Measurements from ENCODE around the gene FGF4. TPM values are rescaled to one million over a fixed set of nuclear protein-coding genes. Genes with fewer than 3 reads are reported as not detected.

Gene FGF4
- total and polyA plus RNA-seq, 12 donors = not detected

DNA sequence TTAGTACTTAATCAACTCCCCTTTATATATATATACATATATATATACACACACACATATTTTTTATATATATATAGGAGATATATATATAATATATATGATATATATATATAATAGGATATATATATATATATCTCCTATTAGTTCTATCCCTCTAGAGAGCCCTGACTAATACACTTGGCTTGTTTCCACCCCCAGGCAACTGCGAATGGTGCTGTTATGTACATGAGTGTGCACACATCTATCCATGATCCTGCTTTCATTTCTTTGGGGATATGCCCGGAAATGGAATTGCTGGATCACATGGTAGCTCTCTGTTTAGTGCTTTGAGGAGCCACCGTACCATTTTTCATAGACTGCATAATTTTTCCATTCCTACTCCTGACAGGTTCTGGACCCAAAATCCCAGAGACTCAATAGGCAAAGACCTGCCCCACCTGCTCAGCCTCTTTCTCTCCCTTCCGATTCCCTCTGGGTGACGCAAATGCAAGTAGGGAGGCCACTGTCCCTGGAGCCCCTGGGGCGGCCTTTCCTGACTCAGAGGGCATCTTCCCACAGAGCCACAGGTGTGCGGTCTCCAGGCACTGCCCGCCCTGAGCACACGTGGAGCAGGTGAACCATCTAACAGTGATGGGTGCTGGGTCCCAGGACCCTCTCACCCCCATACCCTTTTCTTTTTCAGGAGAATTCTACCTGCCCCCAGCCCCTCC lies 32.1 kb upstream of the FGF4 start:
- 80 to 90% (median 88%) methylated on average over 9 of the region's 9 CpGs for WGBS, 4 donors
- Histone ChIP-seq H3K4me1 (replicated peaks in 1 of 2) (no peaks in the 10 kb centered on the region), H3K27me3 (no peaks in the 10 kb centered on the region), H3K9me3 (replicated peaks in 1 of 3) (no peaks in the 10 kb centered on the region), H3K27ac (no peak overlapping the region), H3K36me3 (replicated peaks in 1 of 2) (no peaks in the 10 kb centered on the region), H3K4me3 (no peak overlapping the region)
- TF ChIP-seq POLR2A (IDR thresholded peaks at IDR 0.05) = no peak
- TF ChIP-seq, protein P1, sequence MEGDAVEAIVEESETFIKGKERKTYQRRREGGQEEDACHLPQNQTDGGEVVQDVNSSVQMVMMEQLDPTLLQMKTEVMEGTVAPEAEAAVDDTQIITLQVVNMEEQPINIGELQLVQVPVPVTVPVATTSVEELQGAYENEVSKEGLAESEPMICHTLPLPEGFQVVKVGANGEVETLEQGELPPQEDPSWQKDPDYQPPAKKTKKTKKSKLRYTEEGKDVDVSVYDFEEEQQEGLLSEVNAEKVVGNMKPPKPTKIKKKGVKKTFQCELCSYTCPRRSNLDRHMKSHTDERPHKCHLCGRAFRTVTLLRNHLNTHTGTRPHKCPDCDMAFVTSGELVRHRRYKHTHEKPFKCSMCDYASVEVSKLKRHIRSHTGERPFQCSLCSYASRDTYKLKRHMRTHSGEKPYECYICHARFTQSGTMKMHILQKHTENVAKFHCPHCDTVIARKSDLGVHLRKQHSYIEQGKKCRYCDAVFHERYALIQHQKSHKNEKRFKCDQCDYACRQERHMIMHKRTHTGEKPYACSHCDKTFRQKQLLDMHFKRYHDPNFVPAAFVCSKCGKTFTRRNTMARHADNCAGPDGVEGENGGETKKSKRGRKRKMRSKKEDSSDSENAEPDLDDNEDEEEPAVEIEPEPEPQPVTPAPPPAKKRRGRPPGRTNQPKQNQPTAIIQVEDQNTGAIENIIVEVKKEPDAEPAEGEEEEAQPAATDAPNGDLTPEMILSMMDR (IDR thresholded peaks at IDR 0.05) = no peak
- intact Hi-C loops (cut with DNase I) = no loop called here
- DNase-seq = no peak

DNA sequence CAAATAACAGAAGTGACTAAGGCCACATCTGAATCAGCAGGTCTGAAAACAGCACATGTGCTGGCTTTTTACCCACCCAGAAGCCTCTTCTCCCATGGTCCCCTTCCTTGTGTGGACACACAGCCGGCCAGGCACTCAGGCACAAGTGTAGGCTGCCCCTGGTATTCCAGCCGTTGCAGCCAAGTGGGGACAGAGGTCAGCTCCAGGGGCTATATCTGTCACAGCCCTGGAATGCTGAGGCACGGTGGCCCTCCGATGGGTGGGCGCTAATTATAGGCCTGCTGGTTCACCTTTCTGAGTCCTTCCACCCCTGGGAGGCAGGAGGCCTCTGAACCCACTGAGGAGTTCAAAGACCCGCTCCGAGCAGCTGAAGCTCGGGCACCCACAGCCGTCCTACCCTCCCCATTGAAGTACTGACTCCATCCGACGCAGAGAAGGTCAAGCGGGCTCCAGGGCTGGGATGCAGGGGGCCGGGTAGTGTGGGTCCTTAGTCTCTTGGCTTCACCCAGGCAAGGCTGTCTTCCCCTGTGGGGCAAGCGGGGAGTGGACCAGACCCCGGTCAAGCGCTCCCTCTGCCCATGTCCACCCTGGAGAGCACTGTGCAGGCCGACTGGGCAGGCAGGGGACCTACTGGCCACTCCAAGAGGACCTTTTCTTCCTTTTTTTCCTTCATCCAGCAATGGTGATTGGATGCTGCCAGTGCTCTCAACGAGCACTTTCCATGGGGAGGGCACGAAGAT lies 29.8 kb upstream of the FGF4 start:
- Histone ChIP-seq H3K9me3 (replicated peaks in 1 of 3) (no peaks in the 10 kb centered on the region), H3K4me1 (replicated peaks in 1 of 2) (no peaks in the 10 kb centered on the region), H3K4me3 (no peak overlapping the region), H3K27me3 (no peaks in the 10 kb centered on the region), H3K27ac (no peak overlapping the region), H3K36me3 (replicated peaks in 1 of 2) (no peaks in the 10 kb centered on the region)
- no peak for TF ChIP-seq POLR2A (IDR thresholded peaks at IDR 0.05)
- TF ChIP-seq, protein P1 (IDR thresholded peaks at IDR 0.05) = no peak
- DNase-seq = no peak
- 71 to 80% (median 72%) methylated on average over 3 to 19 of the region's 19 CpGs for WGBS, 4 donors
- intact Hi-C loops (cut with DNase I) = loop anchor here in 1 of 2 donors (5.0 kb wide), 1 partner anchor 118 kb away; no protein-coding TSS in a partner anchor

- Histone ChIP-seq H3K36me3 (replicated peaks in 1 of 2) (no peaks in the 10 kb centered on the region), H3K27ac (no peak overlapping the region), H3K9me3 (replicated peaks in 1 of 3) (peaks cover 0 to 4% (median 0%) of the 10 kb centered on the region in 3 donors), H3K4me1 (replicated peaks in 1 of 2) (no peaks in the 10 kb centered on the region), H3K4me3 (no peak overlapping the region), H3K27me3 (no peaks in the 10 kb centered on the region)
- intact Hi-C loops (cut with DNase I) = loop anchor here in 1 of 2 donors (5.0 kb wide), 1 partner anchor 116 kb away; no protein-coding TSS in a partner anchor
- no peak for TF ChIP-seq POLR2A (IDR thresholded peaks at IDR 0.05)
- TF ChIP-seq, protein P1 (IDR thresholded peaks at IDR 0.05) = no peak
- no peak for DNase-seq
Observed at GRCh38 chr11:69803604-69804218, 28.6 kb upstream of the FGF4 start.

- WGBS, 4 donors = 88 to 93% (median 91%) methylated on average over 2 of the region's 2 CpGs
- Histone ChIP-seq H3K4me3 (no peak overlapping the region), H3K36me3 (replicated peaks in 1 of 2) (no peaks in the 10 kb centered on the region), H3K9me3 (replicated peaks in 1 of 3) (peaks cover 0 to 4% (median 0%) of the 10 kb centered on the region in 3 donors), H3K27ac (no peak overlapping the region), H3K27me3 (no peaks in the 10 kb centered on the region), H3K4me1 (replicated peaks in 1 of 2) (no peaks in the 10 kb centered on the region)
- intact Hi-C loops (cut with DNase I) = loop anchor here in 1 of 2 donors (5.0 kb wide), 1 partner anchor 116 kb away; no protein-coding TSS in a partner anchor
- TF ChIP-seq, protein P1 (IDR thresholded peaks at IDR 0.05) = no peak
- TF ChIP-seq POLR2A (IDR thresholded peaks at IDR 0.05) = no peak
- no peak for DNase-seq
Observed at GRCh38 chr11:69803022-69803421, 27.9 kb upstream of the FGF4 start.
